BLaER1 (cell line): ENCODE results near the gene OSBPL1A.
A peak's percentile ranks its signal among the peaks of the same experiment; 100 is the strongest.

Source experiments
- H3K27ac ChIP-seq: shearing (Covaris generic); formaldehyde crosslinking; 2 replicates; pipeline ENCODE4 v1.8.1; 2022
- H3K27me3 ChIP-seq: shearing (Covaris generic); formaldehyde crosslinking; 2 replicates; pipeline ENCODE4 v1.8.1; 2022
- H3K36me3 ChIP-seq: shearing (Covaris generic); formaldehyde crosslinking; 2 replicates; pipeline ENCODE4 v1.8.1; 2022
- H3K4me1 ChIP-seq: shearing (Covaris generic); formaldehyde crosslinking; 2 replicates; pipeline ENCODE4 v1.8.1; 2022
- H3K4me2 ChIP-seq: shearing (Covaris generic); formaldehyde crosslinking; 2 replicates; pipeline ENCODE4 v1.8.1; 2022
- H3K4me3 ChIP-seq: shearing (Covaris generic); formaldehyde crosslinking; 2 replicates; pipeline ENCODE4 v1.8.1; 2022
- H3K9ac ChIP-seq: shearing (Covaris generic); formaldehyde crosslinking; 2 replicates; pipeline ENCODE4 v1.8.1; 2022
- H3K9me3 ChIP-seq: shearing (Covaris generic); formaldehyde crosslinking; 2 replicates; pipeline ENCODE4 v1.8.1; 2022
- H4K20me1 ChIP-seq: shearing (Covaris generic); formaldehyde crosslinking; 2 replicates; pipeline ENCODE4 v1.8.1; 2022
- Cebpa-rat ChIP-seq: shearing (Covaris generic); IDR thresholded peaks from 2 replicates; pipeline ENCODE4 v1.8.1; 2022

Gene OSBPL1A

GRCh38 chr18:24259869-24260641 lies 137.6 kb downstream of the OSBPL1A start:
- TF ChIP-seq Cebpa-rat, result no peak
- Histone ChIP-seq H3K4me3 (no peak overlapping the region), H3K4me1 (no peaks in the 10 kb centered on the region), H3K36me3 (no peaks in the 10 kb centered on the region), H4K20me1 (no peaks in the 10 kb centered on the region), H3K9me3 (peaks cover 6% of the 10 kb centered on the region; the same call in 1 of the 2 replicates), H3K27me3 (no peaks in the 10 kb centered on the region), H3K4me2 (no peak overlapping the region), H3K9ac (no peak overlapping the region), H3K27ac (no peak overlapping the region)

- Histone ChIP-seq H3K4me1 (no peaks in the 10 kb centered on the region), H3K36me3 (peaks cover 23% of the 10 kb centered on the region), H4K20me1 (no peaks in the 10 kb centered on the region), H3K4me3 (no peak overlapping the region), H3K27me3 (no peaks in the 10 kb centered on the region), H3K9me3 (peaks cover 6% of the 10 kb centered on the region; the same call in 1 of the 2 replicates), H3K4me2 (no peak overlapping the region), H3K9ac (no peak overlapping the region), H3K27ac (no peak overlapping the region)
- no peak for TF ChIP-seq Cebpa-rat
Measured at GRCh38 chr18:24254071-24254470, 143.6 kb downstream of the OSBPL1A start.

GRCh38 chr18:24249716-24250115 lies 147.9 kb downstream of the OSBPL1A start:
- Histone ChIP-seq H3K4me1 (no peaks in the 10 kb centered on the region), H3K4me3 (no peak overlapping the region), H3K36me3 (peaks cover 23% of the 10 kb centered on the region), H3K27ac (no peak overlapping the region), H3K4me2 (no peak overlapping the region), H3K9me3 (no peaks in the 10 kb centered on the region), H3K9ac (no peak overlapping the region), H3K27me3 (no peaks in the 10 kb centered on the region), H4K20me1 (no peaks in the 10 kb centered on the region)
- TF ChIP-seq Cebpa-rat, result no peak

GRCh38 chr18:24248359-24248758 lies 149.3 kb downstream of the OSBPL1A start:
- Histone ChIP-seq H3K9me3 (no peaks in the 10 kb centered on the region), H3K4me2 (no peak overlapping the region), H3K4me1 (no peaks in the 10 kb centered on the region), H3K9ac (no peak overlapping the region), H3K27me3 (no peaks in the 10 kb centered on the region), H3K4me3 (no peak overlapping the region), H3K36me3 (peaks cover 23% of the 10 kb centered on the region), H4K20me1 (no peaks in the 10 kb centered on the region), H3K27ac (no peak overlapping the region)
- TF ChIP-seq Cebpa-rat, result no peak

GRCh38 chr18:24246143-24246542 lies 151.5 kb downstream of the OSBPL1A start:
- Histone ChIP-seq H3K27me3 (no peaks in the 10 kb centered on the region), H3K36me3 (peaks cover 18% of the 10 kb centered on the region), H3K9ac (no peak overlapping the region), H3K4me3 (no peak overlapping the region), H3K9me3 (no peaks in the 10 kb centered on the region), H4K20me1 (no peaks in the 10 kb centered on the region), H3K27ac (no peak overlapping the region), H3K4me1 (no peaks in the 10 kb centered on the region), H3K4me2 (no peak overlapping the region)
- no peak for TF ChIP-seq Cebpa-rat

- Histone ChIP-seq H3K36me3 (peaks cover 5% of the 10 kb centered on the region; the same call in 1 of the 2 replicates), H3K9ac (no peak overlapping the region), H3K27ac (no peak overlapping the region), H4K20me1 (no peaks in the 10 kb centered on the region), H3K4me3 (no peak overlapping the region), H3K27me3 (no peaks in the 10 kb centered on the region), H3K4me1 (peaks cover 10% of the 10 kb centered on the region), H3K9me3 (no peaks in the 10 kb centered on the region), H3K4me2 (no peak overlapping the region)
- no peak for TF ChIP-seq Cebpa-rat
Measured at GRCh38 chr18:24244698-24245097, 152.9 kb downstream of the OSBPL1A start.

- Histone ChIP-seq H3K4me2 (no peak overlapping the region), H3K4me1 (peaks cover 19% of the 10 kb centered on the region), H3K4me3 (no peak overlapping the region), H3K36me3 (peaks cover 4% of the 10 kb centered on the region), H3K9me3 (no peaks in the 10 kb centered on the region), H3K9ac (no peak overlapping the region), H3K27me3 (no peaks in the 10 kb centered on the region), H3K27ac (no peak overlapping the region), H4K20me1 (no peaks in the 10 kb centered on the region)
- TF ChIP-seq Cebpa-rat, result no peak
Measured at GRCh38 chr18:24243677-24244076, 153.9 kb downstream of the OSBPL1A start.

- no peak for TF ChIP-seq Cebpa-rat
- Histone ChIP-seq H3K27me3 (no peaks in the 10 kb centered on the region), H4K20me1 (no peaks in the 10 kb centered on the region), H3K4me3 (no peak overlapping the region), H3K9me3 (no peaks in the 10 kb centered on the region), H3K36me3 (peaks cover 31% of the 10 kb centered on the region), H3K27ac (no peak overlapping the region), H3K9ac (no peak overlapping the region), H3K4me2 (peak overlapping the region; percentile 18), H3K4me1 (peaks cover 21% of the 10 kb centered on the region)
Measured at GRCh38 chr18:24239341-24239740, 158.3 kb downstream of the OSBPL1A start.

- no peak for TF ChIP-seq Cebpa-rat
- Histone ChIP-seq H3K27ac (no peak overlapping the region), H3K4me2 (no peak overlapping the region), H3K27me3 (no peaks in the 10 kb centered on the region), H3K4me1 (peaks cover 22% of the 10 kb centered on the region), H3K9me3 (no peaks in the 10 kb centered on the region), H4K20me1 (no peaks in the 10 kb centered on the region), H3K9ac (no peak overlapping the region), H3K36me3 (peaks cover 31% of the 10 kb centered on the region), H3K4me3 (no peak overlapping the region)
Measured at GRCh38 chr18:24238387-24238786, 159.2 kb downstream of the OSBPL1A start.

GRCh38 chr18:24234850-24235418 lies 162.7 kb downstream of the OSBPL1A start:
- Histone ChIP-seq H3K4me2 (no peak overlapping the region), H3K27me3 (no peaks in the 10 kb centered on the region), H3K27ac (no peak overlapping the region), H3K9ac (no peak overlapping the region), H3K4me3 (no peak overlapping the region), H3K36me3 (peaks cover 33% of the 10 kb centered on the region), H4K20me1 (no peaks in the 10 kb centered on the region), H3K4me1 (peaks cover 15% of the 10 kb centered on the region), H3K9me3 (no peaks in the 10 kb centered on the region)
- no peak for TF ChIP-seq Cebpa-rat
